ENCODE data around the gene ALK. TPM values are rescaled to one million over a fixed set of nuclear protein-coding genes. Genes with fewer than 3 reads are reported as not detected.

ALK gene
- total and polyA plus RNA-seq, 12 donors, result 0.09 to 1.8 (median 0.53) TPM; not detected in 1

- Histone ChIP-seq H3K27ac (no peak overlapping the region), H3K27me3 (no peaks in the 10 kb centered on the region), H3K9me3 (replicated peaks in 1 of 3) (no peaks in the 10 kb centered on the region), H3K36me3 (replicated peaks in 1 of 2) (no peaks in the 10 kb centered on the region), H3K4me3 (no peak overlapping the region), H3K4me1 (replicated peaks in 1 of 2) (no peaks in the 10 kb centered on the region)
- WGBS, 4 donors, result 53 to 76% (median 71%) methylated on average over 3 of the region's 3 CpGs
- TF ChIP-seq CTCF (IDR thresholded peaks at IDR 0.05) (no peak), POLR2A (IDR thresholded peaks at IDR 0.05) (no peak)
- intact Hi-C loops (cut with DNase I), result no loop called here
- no peak for DNase-seq
Observed at GRCh38 chr2:29747786-29748470, 173.5 kb downstream of the ALK start.

GRCh38 chr2:29744976-29745375 lies 176.4 kb downstream of the ALK start:
- TF ChIP-seq POLR2A (IDR thresholded peaks at IDR 0.05) (no peak), CTCF (IDR thresholded peaks at IDR 0.05) (no peak)
- no peaks in the 10 kb centered on the region for H3K27me3 ChIP-seq
- WGBS, 4 donors, result 47 to 82% (median 61%) methylated on average over 3 of the region's 3 CpGs
- no peak overlapping the region for H3K4me3 ChIP-seq
- intact Hi-C loops (cut with DNase I), result no loop called here
- H3K27ac ChIP-seq, result no peak overlapping the region
- no peaks in the 10 kb centered on the region for H3K4me1 ChIP-seq (replicated peaks in 1 of 2)
- no peaks in the 10 kb centered on the region for H3K9me3 ChIP-seq (replicated peaks in 1 of 3)
- no peak for DNase-seq
- H3K36me3 ChIP-seq (replicated peaks in 1 of 2), result no peaks in the 10 kb centered on the region

- 93 to 99% (median 95%) methylated on average over 3 of the region's 3 CpGs for WGBS, 4 donors
- Histone ChIP-seq H3K27ac (no peak overlapping the region), H3K4me1 (replicated peaks in 1 of 2) (no peaks in the 10 kb centered on the region), H3K36me3 (replicated peaks in 1 of 2) (no peaks in the 10 kb centered on the region), H3K4me3 (no peak overlapping the region), H3K9me3 (replicated peaks in 1 of 3) (no peaks in the 10 kb centered on the region), H3K27me3 (no peaks in the 10 kb centered on the region)
- intact Hi-C loops (cut with DNase I), result no loop called here
- TF ChIP-seq CTCF (IDR thresholded peaks at IDR 0.05) (no peak), POLR2A (IDR thresholded peaks at IDR 0.05) (no peak)
- no peak for DNase-seq
Observed at GRCh38 chr2:29743516-29743915, 177.9 kb downstream of the ALK start.

GRCh38 chr2:29742656-29743055 lies 178.7 kb downstream of the ALK start:
- intact Hi-C loops (cut with DNase I), result no loop called here
- Histone ChIP-seq H3K27me3 (no peaks in the 10 kb centered on the region), H3K4me1 (replicated peaks in 1 of 2) (no peaks in the 10 kb centered on the region), H3K27ac (no peak overlapping the region), H3K9me3 (replicated peaks in 1 of 3) (no peaks in the 10 kb centered on the region), H3K36me3 (replicated peaks in 1 of 2) (no peaks in the 10 kb centered on the region), H3K4me3 (no peak overlapping the region)
- TF ChIP-seq CTCF (IDR thresholded peaks at IDR 0.05) (no peak), POLR2A (IDR thresholded peaks at IDR 0.05) (no peak)
- no peak for DNase-seq
- 68 to 76% (median 71%) methylated on average over 2 of the region's 2 CpGs for WGBS, 4 donors
